ENCODE data around the gene SUMO2. TPM values are rescaled to one million over a fixed set of nuclear protein-coding genes. Genes with fewer than 3 reads are reported as not detected.
A peak's percentile ranks its signal among the peaks of the same experiment; 100 is the strongest.
"Not testable (repeated sequence)": the region's sequence is repeated elsewhere in the genome, so short reads cannot be mapped to it uniquely, and the experiment has no call there.

SUMO2 gene
- total RNA-seq, 1 donor from 2014 or later, result 602 TPM

DNA sequence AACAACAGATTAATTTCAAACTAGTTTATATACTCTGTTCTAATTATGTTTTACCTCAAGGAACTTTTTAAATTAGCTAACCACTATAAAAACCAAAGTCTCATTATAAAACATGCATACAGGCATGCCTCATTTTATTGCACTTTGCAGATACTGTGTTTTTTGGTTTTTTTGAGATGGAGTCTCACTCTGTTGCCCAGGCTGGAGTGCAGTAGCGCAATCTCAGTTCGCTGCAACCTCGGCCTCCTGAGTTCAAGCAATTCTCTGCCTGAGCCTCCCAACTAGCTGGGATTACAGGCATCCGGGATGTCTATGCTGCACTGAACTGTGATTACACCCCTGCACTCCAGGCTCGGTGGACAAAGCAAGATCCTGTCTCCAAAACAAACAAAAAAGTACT, 19.7 kb downstream of the SUMO2 start:
- no peaks in the 10 kb centered on the region for H3K27me3 Mint-ChIP-seq
- H3K4me3 Mint-ChIP-seq, result no peak overlapping the region
- TF ChIP-seq, protein P1, sequence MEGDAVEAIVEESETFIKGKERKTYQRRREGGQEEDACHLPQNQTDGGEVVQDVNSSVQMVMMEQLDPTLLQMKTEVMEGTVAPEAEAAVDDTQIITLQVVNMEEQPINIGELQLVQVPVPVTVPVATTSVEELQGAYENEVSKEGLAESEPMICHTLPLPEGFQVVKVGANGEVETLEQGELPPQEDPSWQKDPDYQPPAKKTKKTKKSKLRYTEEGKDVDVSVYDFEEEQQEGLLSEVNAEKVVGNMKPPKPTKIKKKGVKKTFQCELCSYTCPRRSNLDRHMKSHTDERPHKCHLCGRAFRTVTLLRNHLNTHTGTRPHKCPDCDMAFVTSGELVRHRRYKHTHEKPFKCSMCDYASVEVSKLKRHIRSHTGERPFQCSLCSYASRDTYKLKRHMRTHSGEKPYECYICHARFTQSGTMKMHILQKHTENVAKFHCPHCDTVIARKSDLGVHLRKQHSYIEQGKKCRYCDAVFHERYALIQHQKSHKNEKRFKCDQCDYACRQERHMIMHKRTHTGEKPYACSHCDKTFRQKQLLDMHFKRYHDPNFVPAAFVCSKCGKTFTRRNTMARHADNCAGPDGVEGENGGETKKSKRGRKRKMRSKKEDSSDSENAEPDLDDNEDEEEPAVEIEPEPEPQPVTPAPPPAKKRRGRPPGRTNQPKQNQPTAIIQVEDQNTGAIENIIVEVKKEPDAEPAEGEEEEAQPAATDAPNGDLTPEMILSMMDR (conservative IDR thresholded peaks at IDR 0.05), result no peak
- peaks cover 7% of the 10 kb centered on the region for H3K36me3 Mint-ChIP-seq
- H3K27ac Mint-ChIP-seq, result no peak overlapping the region
- no peak for DNase-seq (ENCODE audit: extremely low spot score, unreplicated experiment)
- no peaks in the 10 kb centered on the region for H3K9me3 Mint-ChIP-seq
- H3K4me1 Mint-ChIP-seq (ENCODE audit: unreplicated experiment), result no peaks in the 10 kb centered on the region

DNA sequence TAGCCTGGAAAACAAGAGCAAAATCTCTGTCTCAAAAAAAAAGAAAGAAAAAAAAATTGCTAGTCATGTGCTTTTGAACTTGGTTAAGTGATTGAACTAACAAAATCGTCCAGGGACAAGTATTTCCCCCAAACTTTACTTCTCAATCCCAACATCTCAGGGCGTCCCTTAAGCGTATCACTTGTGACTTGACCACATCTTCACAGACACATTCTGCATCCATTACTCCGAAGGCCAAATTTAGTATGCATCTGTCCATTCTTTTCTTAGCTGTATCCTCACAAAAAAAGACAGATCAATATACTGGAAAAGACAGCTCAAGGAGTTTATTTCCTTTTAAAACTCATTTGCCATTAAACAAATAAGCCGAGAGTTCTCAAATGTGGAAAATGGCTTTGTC, 22.5 kb downstream of the SUMO2 start:
- Mint-ChIP-seq H3K9me3 (no peaks in the 10 kb centered on the region), H3K4me1 (ENCODE audit: unreplicated experiment) (no peaks in the 10 kb centered on the region), H3K4me3 (no peak overlapping the region), H3K27ac (no peak overlapping the region), H3K36me3 (peaks cover 7% of the 10 kb centered on the region), H3K27me3 (no peaks in the 10 kb centered on the region)
- TF ChIP-seq, protein P1 (conservative IDR thresholded peaks at IDR 0.05), result no peak
- DNase-seq (ENCODE audit: extremely low spot score, unreplicated experiment), result no peak

GRCh38 chr17:75159196-75160031, 23.3 kb downstream of the SUMO2 start:
- TF ChIP-seq, protein P1 (conservative IDR thresholded peaks at IDR 0.05), result no peak
- no peak overlapping the region for H3K4me3 Mint-ChIP-seq
- H3K27me3 Mint-ChIP-seq, result peaks cover 2% of the 10 kb centered on the region
- DNase-seq (ENCODE audit: extremely low spot score, unreplicated experiment), result no peak
- peaks cover 9% of the 10 kb centered on the region for H3K36me3 Mint-ChIP-seq
- peak overlapping the region; percentile 93 for H3K27ac Mint-ChIP-seq
- H3K4me1 Mint-ChIP-seq (ENCODE audit: unreplicated experiment), result peaks cover 4% of the 10 kb centered on the region
- no peaks in the 10 kb centered on the region for H3K9me3 Mint-ChIP-seq

GRCh38 chr17:75158480-75158879, 24.3 kb downstream of the SUMO2 start:
- not testable (repeated sequence) for H3K4me3 Mint-ChIP-seq; H3K27ac Mint-ChIP-seq; H3K4me1 Mint-ChIP-seq (ENCODE audit: unreplicated experiment); H3K27me3 Mint-ChIP-seq; H3K9me3 Mint-ChIP-seq; H3K36me3 Mint-ChIP-seq; DNase-seq (ENCODE audit: extremely low spot score, unreplicated experiment)

- H3K27me3 Mint-ChIP-seq, result peaks cover 3% of the 10 kb centered on the region
- TF ChIP-seq, protein P1 (conservative IDR thresholded peaks at IDR 0.05), result no peak
- H3K27ac Mint-ChIP-seq, result peak overlapping the region; percentile 95
- H3K4me3 Mint-ChIP-seq, result peak overlapping the region; percentile 94
- no peak for DNase-seq (ENCODE audit: extremely low spot score, unreplicated experiment)
- H3K36me3 Mint-ChIP-seq, result peaks cover 18% of the 10 kb centered on the region
- no peaks in the 10 kb centered on the region for H3K9me3 Mint-ChIP-seq
- peaks cover 19% of the 10 kb centered on the region for H3K4me1 Mint-ChIP-seq (ENCODE audit: unreplicated experiment)
Measured at GRCh38 chr17:75155191-75155601, 27.6 kb downstream of the SUMO2 start.

Data from type B pancreatic cell (in vitro differentiated cells).